Fibroblast of lung (primary cell): ENCODE measurements around the gene ASB15. TPM values are rescaled to one million over a fixed set of nuclear protein-coding genes. Genes with fewer than 3 reads are reported as not detected.

Experiments used
- DNase-seq, 2 donors: peaks; one replicate each; pipeline versions ENCODE4 v3.0.0 to v3.0.0-alpha.2; 2010; ENCODE audit warnings: low read depth in 2 of 2
- H2AFZ ChIP-seq: 2 replicates; pipeline ENCODE4 v1.5.1; 2012; ENCODE audit warnings: low read length, control low read depth, inconsistent platforms
- H3K27ac ChIP-seq: 2 replicates; pipeline ENCODE4 v1.5.1; 2011; ENCODE audit warnings: low read length, control low read depth; ENCODE audit not compliant: insufficient read depth
- H3K27me3 ChIP-seq: 2 replicates; pipeline ENCODE4 v1.5.1; 2011; ENCODE audit warnings: mild to moderate bottlenecking, low read length; ENCODE audit not compliant: control insufficient read depth, insufficient read depth
- H3K36me3 ChIP-seq: 2 replicates; pipeline ENCODE4 v1.5.1; 2011; ENCODE audit warnings: low read length; ENCODE audit not compliant: control insufficient read depth, insufficient read depth
- H3K4me1 ChIP-seq: 2 replicates; pipeline ENCODE4 v1.5.1; 2011; ENCODE audit warnings: low read length; ENCODE audit not compliant: control insufficient read depth, insufficient read depth; ENCODE audit errors: extremely low read depth
- H3K4me2 ChIP-seq: 2 replicates; pipeline ENCODE4 v1.5.1; 2011; ENCODE audit warnings: low read length, control low read depth; ENCODE audit not compliant: insufficient read depth; ENCODE audit errors: extremely low read depth
- H3K4me3 ChIP-seq, 4 experiments: fragments of 200-600 bp in 1 of 4; sonication (generic) in 1 of 4; replicated peaks in 1 of 4; 2 replicates each; pipeline ENCODE4 v1.5.1; 2011 to 2016; ENCODE audit warnings: low read length in 4 of 4, low read depth in 3 of 4, mild to moderate bottlenecking in 3 of 4, control low read depth in 2 of 4, inconsistent platforms in 1 of 4, mixed read lengths in 1 of 4; ENCODE audit not compliant: insufficient read depth in 1 of 4; ENCODE audit errors: control extremely low read depth in 1 of 4
- H3K79me2 ChIP-seq: 2 replicates; pipeline ENCODE4 v1.5.1; 2012; ENCODE audit warnings: mild to moderate bottlenecking, low read length, inconsistent platforms; ENCODE audit not compliant: control insufficient read depth, insufficient read depth
- H3K9ac ChIP-seq: 2 replicates; pipeline ENCODE4 v1.5.1; 2011; ENCODE audit warnings: mild to moderate bottlenecking, low read length, control low read depth; ENCODE audit not compliant: insufficient read depth
- H3K9me3 ChIP-seq: 2 replicates; pipeline ENCODE4 v1.5.1; 2012; ENCODE audit warnings: low read depth, low read length; ENCODE audit not compliant: control insufficient read depth, insufficient read depth
- H4K20me1 ChIP-seq: 2 replicates; pipeline ENCODE4 v1.5.1; 2011; ENCODE audit warnings: low read length; ENCODE audit not compliant: control insufficient read depth, insufficient read depth; ENCODE audit errors: extremely low read depth
- EZH2 ChIP-seq: IDR thresholded peaks from 2 replicates; pipeline ENCODE4 v1.5.1; 2012; ENCODE audit warnings: low read length, control low read depth, mild to moderate bottlenecking; ENCODE audit errors: missing control alignments
- polyA plus RNA-seq, 2 donors: library from polyadenylated mRNA; depleted of rRNA in 1 of 2; stranded (reverse) in 1 of 2; unstranded in 1 of 2; fragments of >200 nt; gene quantifications; 2 replicates each; pipeline ENCODE4 v1.2.1, GENCODE V29; 2011 to 2012; ENCODE audit warnings: missing spikeins in 1 of 2
- total RNA-seq: library from RNA; depleted of rRNA; stranded (reverse); fragments of >200 nt; gene quantifications from 2 replicates; pipeline ENCODE4 v1.2.1, GENCODE V29; 2014
- TF ChIP-seq, protein P1 (sequence below), 2 donors: IDR thresholded peaks in 1 of 2; conservative IDR thresholded peaks in 1 of 2; 1 replicate in 1 of 2; 2 replicates in 1 of 2; pipeline ENCODE4 v1.5.1; 2011 to 2012; ENCODE audit warnings: low read length in 2 of 2, control low read depth in 1 of 2, inconsistent platforms in 1 of 2, low read depth in 1 of 2, mild to moderate bottlenecking in 1 of 2

Gene ASB15
- total and polyA plus RNA-seq, 2 donors (not counting 1 experiment from before 2014, with no cell fraction given): not detected

DNA sequence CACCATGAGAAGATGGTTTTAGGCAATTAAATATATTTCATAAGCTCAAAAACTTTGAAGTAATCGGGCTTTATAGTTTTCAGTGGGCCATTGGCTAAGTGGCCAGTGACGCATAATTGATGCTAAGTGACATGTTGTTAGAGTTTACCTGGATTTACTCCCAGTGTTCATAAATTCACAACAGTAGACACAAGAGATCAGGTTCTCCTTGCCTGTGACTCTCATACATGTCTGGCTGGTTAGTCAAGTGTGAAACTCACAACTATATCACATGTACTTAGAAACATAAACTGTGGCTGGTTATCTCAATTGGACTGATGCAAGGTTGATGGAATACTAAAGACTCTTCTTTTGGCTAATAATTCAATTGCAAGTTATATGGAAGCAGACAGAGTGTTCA lies 26.2 kb downstream of the ASB15 start:
- no peaks in the 10 kb centered on the region for H3K9me3 ChIP-seq
- no peak for TF ChIP-seq EZH2
- TF ChIP-seq, protein P1, sequence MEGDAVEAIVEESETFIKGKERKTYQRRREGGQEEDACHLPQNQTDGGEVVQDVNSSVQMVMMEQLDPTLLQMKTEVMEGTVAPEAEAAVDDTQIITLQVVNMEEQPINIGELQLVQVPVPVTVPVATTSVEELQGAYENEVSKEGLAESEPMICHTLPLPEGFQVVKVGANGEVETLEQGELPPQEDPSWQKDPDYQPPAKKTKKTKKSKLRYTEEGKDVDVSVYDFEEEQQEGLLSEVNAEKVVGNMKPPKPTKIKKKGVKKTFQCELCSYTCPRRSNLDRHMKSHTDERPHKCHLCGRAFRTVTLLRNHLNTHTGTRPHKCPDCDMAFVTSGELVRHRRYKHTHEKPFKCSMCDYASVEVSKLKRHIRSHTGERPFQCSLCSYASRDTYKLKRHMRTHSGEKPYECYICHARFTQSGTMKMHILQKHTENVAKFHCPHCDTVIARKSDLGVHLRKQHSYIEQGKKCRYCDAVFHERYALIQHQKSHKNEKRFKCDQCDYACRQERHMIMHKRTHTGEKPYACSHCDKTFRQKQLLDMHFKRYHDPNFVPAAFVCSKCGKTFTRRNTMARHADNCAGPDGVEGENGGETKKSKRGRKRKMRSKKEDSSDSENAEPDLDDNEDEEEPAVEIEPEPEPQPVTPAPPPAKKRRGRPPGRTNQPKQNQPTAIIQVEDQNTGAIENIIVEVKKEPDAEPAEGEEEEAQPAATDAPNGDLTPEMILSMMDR (conservative IDR thresholded peaks at IDR 0.05 in 1 of 2, IDR thresholded peaks at IDR 0.05 in 1 of 2; ENCODE audit: low read depth in 1 of 2, low read length in 2 of 2): no peak
- H2AFZ ChIP-seq: no peak overlapping the region
- no peak overlapping the region for H3K4me3 ChIP-seq
- H3K79me2 ChIP-seq: no peaks in the 10 kb centered on the region
- H4K20me1 ChIP-seq: no peaks in the 10 kb centered on the region
- H3K4me1 ChIP-seq: no peaks in the 10 kb centered on the region
- no peaks in the 10 kb centered on the region for H3K27me3 ChIP-seq
- no peak overlapping the region for H3K4me2 ChIP-seq
- H3K27ac ChIP-seq: no peak overlapping the region
- no peaks in the 10 kb centered on the region for H3K36me3 ChIP-seq
- H3K9ac ChIP-seq: no peak overlapping the region
- no peak for DNase-seq

- no peak for TF ChIP-seq EZH2
- TF ChIP-seq, protein P1 (conservative IDR thresholded peaks at IDR 0.05 in 1 of 2, IDR thresholded peaks at IDR 0.05 in 1 of 2; ENCODE audit: low read depth in 1 of 2, low read length in 2 of 2): no peak
- no peak overlapping the region for H3K4me2 ChIP-seq
- no peaks in the 10 kb centered on the region for H3K9me3 ChIP-seq
- no peaks in the 10 kb centered on the region for H3K36me3 ChIP-seq
- no peak overlapping the region for H2AFZ ChIP-seq
- no peak overlapping the region for H3K4me3 ChIP-seq
- H3K27me3 ChIP-seq: no peaks in the 10 kb centered on the region
- no peaks in the 10 kb centered on the region for H4K20me1 ChIP-seq
- no peak overlapping the region for H3K27ac ChIP-seq
- DNase-seq: no peak
- no peak overlapping the region for H3K9ac ChIP-seq
- H3K4me1 ChIP-seq: no peaks in the 10 kb centered on the region
- no peaks in the 10 kb centered on the region for H3K79me2 ChIP-seq
Measured at GRCh38 chr7:123628829-123629228, 27.2 kb downstream of the ASB15 start.

GRCh38 chr7:123629281-123629680 lies 27.7 kb downstream of the ASB15 start:
- Histone ChIP-seq H3K27ac (no peak overlapping the region), H3K4me3 (no peak overlapping the region), H3K79me2 (no peaks in the 10 kb centered on the region), H3K4me2 (no peak overlapping the region), H3K27me3 (no peaks in the 10 kb centered on the region), H3K9ac (no peak overlapping the region), H4K20me1 (no peaks in the 10 kb centered on the region), H3K4me1 (no peaks in the 10 kb centered on the region), H3K9me3 (no peaks in the 10 kb centered on the region), H2AFZ (no peak overlapping the region), H3K36me3 (no peaks in the 10 kb centered on the region)
- no peak for DNase-seq
- TF ChIP-seq EZH2: no peak
- TF ChIP-seq, protein P1 (conservative IDR thresholded peaks at IDR 0.05 in 1 of 2, IDR thresholded peaks at IDR 0.05 in 1 of 2; ENCODE audit: low read depth in 1 of 2, low read length in 2 of 2): no peak
